NCI-H345 treated with DMSO at 0.1 percent for 48 hours (cell line): ENCODE measurements around the gene AFG3L2.
"Not testable (repeated sequence)": the region's sequence is repeated elsewhere in the genome, so short reads cannot be mapped to it uniquely, and the experiment has no call there.

Experiments
- DNase-seq: peaks from one replicate; lab custom pipeline; 2025; ENCODE audit not compliant: unreplicated experiment; lab: John Stamatoyannopoulos, UW

Gene AFG3L2

DNA sequence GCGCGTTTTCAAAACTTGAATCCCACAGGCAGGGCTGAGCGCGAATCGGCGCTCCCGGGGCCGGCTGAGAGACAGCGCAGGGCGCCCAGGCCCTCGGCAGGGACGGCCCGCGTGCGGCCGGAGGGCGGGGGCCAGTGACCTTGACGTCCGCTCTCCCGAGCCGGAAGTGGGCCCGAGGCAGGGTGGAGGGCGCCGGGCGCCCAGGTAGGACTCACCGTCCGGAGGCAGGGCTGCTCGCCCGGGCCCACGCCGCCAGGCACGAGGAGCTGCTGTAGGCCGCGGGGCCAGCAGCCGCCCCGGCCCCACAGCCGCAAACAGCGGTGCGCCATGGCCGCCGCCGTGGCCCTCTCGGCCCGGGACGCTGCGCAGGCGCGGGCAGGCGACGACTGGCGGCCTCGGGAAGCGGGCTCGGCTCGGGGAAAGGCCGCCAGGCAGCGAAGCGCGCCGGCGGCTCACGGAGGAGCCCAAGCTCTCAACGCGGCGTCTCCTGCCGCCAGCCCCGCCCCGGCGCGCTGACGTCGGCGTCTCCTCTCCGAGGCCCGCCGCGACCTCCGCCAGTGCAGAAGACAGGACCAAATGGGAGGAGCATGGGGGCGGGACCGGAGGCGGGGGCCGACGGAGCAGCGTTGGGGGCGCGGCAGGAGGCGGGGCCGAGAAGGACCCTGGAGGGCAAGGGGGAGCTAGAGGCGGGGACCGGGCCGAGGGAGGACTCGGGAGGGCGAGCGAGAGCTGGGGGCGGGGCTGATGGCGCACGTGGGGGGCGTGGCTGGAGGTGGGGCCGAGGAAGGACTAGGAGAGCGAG, at the start of gene AFG3L2:
Gene AFG3L2, minus strand, starts transcription at position 474 of the 802 bp plus-strand sequence. Its CDS starts 145 bp downstream, at position 329.
- peak; percentile 90 for DNase-seq

- no peak for DNase-seq
Observed at GRCh38 chr18:12424252-12424651, 47.2 kb upstream of the AFG3L2 start.

DNA sequence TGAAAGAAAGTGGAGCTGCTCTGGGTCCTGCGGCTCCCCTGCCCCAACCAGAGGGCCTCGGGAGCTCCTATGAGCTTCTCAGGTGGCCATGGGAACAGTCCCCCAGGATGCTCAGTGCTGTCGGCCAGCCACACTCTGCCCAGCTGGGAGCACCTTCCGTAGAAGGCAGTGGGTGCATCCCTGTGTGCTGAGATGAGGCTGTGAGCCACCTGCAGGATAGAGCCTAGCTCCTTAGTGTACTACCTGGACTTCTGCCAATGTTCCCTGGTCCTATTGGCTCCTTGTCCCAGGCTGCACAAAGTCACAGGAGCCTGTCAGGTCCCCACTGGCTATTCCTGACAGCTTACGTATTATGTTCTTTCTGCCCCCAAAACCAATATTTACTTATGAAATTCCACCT, 46.8 kb upstream of the AFG3L2 start:
- peak; percentile 86 for DNase-seq

- DNase-seq: no peak
Observed at GRCh38 chr18:12423393-12423792, 46.4 kb upstream of the AFG3L2 start.

GRCh38 chr18:12422936-12423335, 45.9 kb upstream of the AFG3L2 start:
- no peak for DNase-seq

DNA sequence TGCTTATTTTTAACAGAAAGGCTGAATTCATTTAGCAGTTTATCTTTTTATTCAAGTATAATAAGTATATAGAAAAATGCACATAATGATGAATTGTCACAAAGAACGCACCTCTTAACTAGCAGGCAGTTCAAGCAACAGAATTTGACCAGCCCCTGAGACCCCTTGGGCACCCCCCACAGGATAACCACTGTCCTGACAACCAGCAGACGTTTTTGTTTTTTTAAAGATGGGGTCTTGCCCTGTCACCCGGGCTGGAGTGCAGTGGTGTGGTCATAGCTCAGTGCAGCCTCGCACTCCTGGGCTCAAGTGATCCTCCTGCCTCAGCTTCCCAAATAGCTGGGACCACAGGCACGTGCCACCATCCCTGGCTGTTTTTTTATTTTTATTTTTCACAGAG, 44.7 kb upstream of the AFG3L2 start:
- no peak for DNase-seq

DNA sequence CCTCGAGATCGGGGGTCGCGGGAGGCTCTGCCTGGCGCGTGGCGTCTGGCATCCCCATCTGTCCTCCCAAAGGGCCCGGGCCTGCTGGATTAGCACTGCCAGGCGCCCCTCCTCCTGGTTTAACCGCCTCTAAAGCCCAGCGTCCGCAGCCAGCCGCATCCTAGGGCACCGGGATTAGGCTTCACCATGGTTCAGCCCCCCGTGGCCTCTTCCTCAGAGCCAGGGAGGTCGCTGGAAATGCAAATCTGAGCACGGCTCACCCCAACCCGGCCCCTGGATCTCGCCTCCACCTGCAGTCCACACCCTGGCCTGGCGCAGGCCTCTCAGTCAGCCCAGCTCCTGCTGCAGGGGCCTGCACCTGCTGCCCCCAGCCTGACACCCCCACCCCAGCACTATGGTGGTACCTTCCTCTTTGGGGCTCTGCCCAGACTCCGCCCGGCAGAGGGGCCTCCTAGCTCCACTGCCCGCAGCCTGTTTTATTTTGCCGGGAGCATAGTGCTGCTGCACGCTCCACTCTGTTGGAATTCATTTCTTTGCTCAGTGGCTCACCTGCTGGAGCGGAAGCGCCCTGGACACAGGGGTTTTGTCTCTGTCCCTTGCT, 43.9 kb upstream of the AFG3L2 start:
- peak; percentile 51 for DNase-seq

- DNase-seq: no peak
Observed at GRCh38 chr18:12417687-12418086, 40.7 kb upstream of the AFG3L2 start.

- no peak for DNase-seq
Observed at GRCh38 chr18:12416098-12416729, 39.2 kb upstream of the AFG3L2 start.

DNA sequence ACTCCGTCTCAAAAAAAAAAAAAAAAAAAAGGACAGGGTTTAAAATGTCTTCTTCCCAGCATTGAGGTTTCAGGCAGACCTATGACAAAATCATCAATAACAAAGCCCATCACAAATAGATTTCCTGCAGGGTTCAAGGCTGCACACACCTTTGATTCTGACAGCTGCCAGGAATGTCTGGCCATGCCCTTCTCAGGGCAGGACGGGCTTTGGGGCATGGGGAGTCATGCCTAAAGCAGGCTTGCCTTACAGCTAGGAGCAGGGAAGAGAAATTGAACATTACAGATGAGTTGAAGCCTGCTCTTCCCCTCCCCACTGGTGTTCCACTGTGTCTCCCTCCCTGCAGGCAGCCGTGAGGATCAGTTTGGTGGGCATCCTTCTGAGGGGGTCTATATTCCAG, 34.4 kb upstream of the AFG3L2 start:
- no peak for DNase-seq

GRCh38 chr18:12410747-12411146, 33.7 kb upstream of the AFG3L2 start:
- not testable (repeated sequence) for DNase-seq

- no peak for DNase-seq
Observed at GRCh38 chr18:12410081-12410481, 33.1 kb upstream of the AFG3L2 start.

DNA sequence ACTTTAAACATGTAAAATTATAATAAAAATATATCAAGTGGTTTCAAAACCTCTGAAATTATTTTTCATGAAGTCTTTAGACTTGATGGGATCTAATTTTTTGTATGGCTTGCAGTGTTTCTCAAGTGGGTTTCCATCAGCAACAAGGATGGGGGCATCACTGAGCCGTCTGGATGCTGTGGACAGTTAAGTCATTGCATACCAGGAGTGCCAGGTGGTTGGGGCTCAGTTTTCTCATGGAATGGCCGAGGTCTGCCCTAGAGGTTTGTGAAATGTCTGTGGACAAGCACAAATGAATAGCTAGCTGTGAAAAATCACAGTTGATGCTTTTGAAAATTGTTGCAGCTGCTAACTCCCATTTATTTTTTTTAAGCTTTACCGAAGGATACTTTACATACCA, 32.4 kb upstream of the AFG3L2 start:
- DNase-seq: no peak

- DNase-seq: no peak
Observed at GRCh38 chr18:12408247-12408869, 31.3 kb upstream of the AFG3L2 start.

DNA sequence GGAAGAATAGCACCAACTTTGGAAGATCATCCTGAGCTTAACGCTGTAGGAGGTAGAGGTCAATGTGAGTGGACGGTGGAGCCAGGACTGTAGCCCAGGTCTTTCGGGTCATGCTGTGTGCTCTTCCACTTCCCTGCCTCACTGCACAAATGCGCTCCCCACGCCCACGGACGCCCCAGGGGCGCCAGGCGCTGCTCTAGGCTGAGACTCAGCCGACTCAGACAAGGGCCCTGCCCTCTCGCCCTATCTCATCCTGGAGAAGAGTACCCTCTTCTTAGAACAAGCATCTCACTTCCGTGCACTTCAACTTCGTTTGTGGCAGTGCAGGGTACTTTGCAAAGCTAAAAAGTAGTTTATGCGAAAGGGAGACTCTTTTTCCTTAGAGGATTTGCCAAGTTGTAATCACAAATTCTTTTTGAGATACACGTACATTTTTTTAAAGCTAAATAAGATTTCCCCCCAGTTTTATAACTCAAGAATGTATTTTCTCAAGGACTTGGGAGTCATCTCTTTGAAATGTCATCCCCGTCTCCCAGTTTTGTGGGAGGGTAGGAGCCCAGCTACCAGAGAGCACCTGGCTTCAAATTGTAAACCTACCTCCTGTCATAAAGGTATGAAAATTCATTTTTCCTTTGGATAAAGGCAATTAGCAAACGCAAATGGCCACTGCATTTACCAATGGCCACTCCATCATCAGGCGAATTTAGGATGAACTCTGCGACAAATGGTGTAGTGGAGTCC, 29.5 kb upstream of the AFG3L2 start:
- no peak for DNase-seq

DNA sequence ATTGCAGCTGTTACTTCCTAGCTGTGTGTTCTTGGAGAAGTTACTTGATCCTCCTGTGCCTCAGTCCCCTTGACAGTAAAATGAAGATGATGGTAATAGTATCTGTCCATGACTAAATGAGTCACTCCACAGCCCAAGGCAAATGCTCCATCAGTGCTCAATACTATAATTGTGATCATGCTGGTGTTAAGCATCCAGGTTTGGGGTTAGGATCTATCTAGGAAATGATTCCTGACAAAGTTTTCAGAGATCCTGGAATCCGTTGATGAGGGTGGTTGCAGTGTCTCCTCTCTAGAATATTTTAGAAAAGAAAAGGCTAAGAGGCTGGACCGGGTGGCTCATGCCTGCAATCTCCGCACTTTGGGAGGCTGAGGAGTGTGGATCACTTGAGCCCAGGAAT, 28.0 kb upstream of the AFG3L2 start:
- DNase-seq: no peak

- no peak for DNase-seq
Observed at GRCh38 chr18:12403601-12404506, 26.8 kb upstream of the AFG3L2 start.

- no peak for DNase-seq
Observed at GRCh38 chr18:12401881-12402280, 24.9 kb upstream of the AFG3L2 start.

GRCh38 chr18:12399231-12399630, 22.2 kb upstream of the AFG3L2 start:
- no peak for DNase-seq

DNA sequence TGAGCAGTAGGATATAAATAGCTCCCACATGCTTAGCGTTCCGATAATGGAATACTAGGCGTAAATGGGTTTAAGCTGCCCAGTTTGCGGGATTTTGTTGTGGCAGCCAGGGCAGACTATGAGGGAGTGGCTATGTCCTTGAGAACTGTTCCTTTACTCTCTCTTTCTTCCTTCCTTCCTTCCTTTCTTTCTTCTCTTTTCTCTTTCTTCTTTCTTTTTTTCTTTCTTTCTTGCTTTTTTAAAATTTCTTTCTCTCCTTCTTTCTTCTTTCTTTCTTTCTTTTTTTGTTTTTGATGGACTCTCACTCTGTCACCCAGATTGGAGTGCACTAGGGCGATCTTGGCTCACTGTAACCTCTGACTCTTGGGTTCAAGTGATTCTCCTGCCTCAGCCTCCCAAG, 21.6 kb upstream of the AFG3L2 start:
- DNase-seq: no peak
